Keratinocyte (primary cell): ENCODE data around the gene PLD5. TPM values are rescaled to one million over a fixed set of nuclear protein-coding genes. Genes with fewer than 3 reads are reported as not detected.

ENCODE experiments used
- DNase-seq: peaks from one replicate; pipeline ENCODE4 v3.0.0-alpha.2; 2011; ENCODE audit warnings: low read depth, missing footprints, low spot score
- FAIRE-seq: peaks from 2 replicates; lab custom pipeline; 2011; peaks lifted over from hg19 to GRCh38; lab: Jason Lieb, UNC
- H2AFZ ChIP-seq: 2 replicates; pipeline ENCODE4 v1.6.0; 2012; ENCODE audit warnings: low read length, control low read depth, inconsistent platforms; ENCODE audit not compliant: control insufficient read depth
- H3K27ac ChIP-seq: 2 replicates; pipeline ENCODE4 v1.5.1; 2011; ENCODE audit warnings: low read length; ENCODE audit not compliant: control insufficient read depth, insufficient read depth
- H3K27me3 ChIP-seq: 3 replicates; pipeline ENCODE4 v1.6.0; 2011; ENCODE audit warnings: low read length; ENCODE audit not compliant: control insufficient read depth, insufficient read depth; ENCODE audit errors: extremely low read depth
- H3K36me3 ChIP-seq, 2 experiments: 2 replicates in 1 of 2; 3 replicates in 1 of 2; pipeline ENCODE4 v1.5.1; 2011; ENCODE audit warnings: low read length in 2 of 2, mild to moderate bottlenecking in 1 of 2; ENCODE audit not compliant: control insufficient read depth in 2 of 2, insufficient read depth in 2 of 2; ENCODE audit errors: extremely low read depth in 1 of 2
- H3K4me1 ChIP-seq: 3 replicates; pipeline ENCODE4 v1.5.1; 2011; ENCODE audit warnings: low read length; ENCODE audit not compliant: control insufficient read depth, insufficient read depth; ENCODE audit errors: extremely low read depth
- H3K4me2 ChIP-seq: 3 replicates; pipeline ENCODE4 v1.6.0; 2011; ENCODE audit warnings: low read depth, low read length; ENCODE audit not compliant: control insufficient read depth, insufficient read depth; ENCODE audit errors: extremely low read depth
- H3K4me3 ChIP-seq, 3 experiments: fragments of 200-600 bp in 1 of 3; sonication (generic) in 1 of 3; 2 replicates in 2 of 3; 3 replicates in 1 of 3; pipeline ENCODE4 v1.5.1; 2011 to 2016; ENCODE audit warnings: low read length in 3 of 3, mild to moderate bottlenecking in 3 of 3, control low read depth in 2 of 3, inconsistent platforms in 1 of 3, low read depth in 1 of 3, mixed read lengths in 1 of 3, mixed run types in 1 of 3, moderate library complexity in 1 of 3; ENCODE audit not compliant: control insufficient read depth in 2 of 3, insufficient read depth in 2 of 3; ENCODE audit errors: extremely low read depth in 1 of 3
- H3K79me2 ChIP-seq: 2 replicates; pipeline ENCODE4 v1.6.0; 2012; ENCODE audit warnings: low read length; ENCODE audit not compliant: control insufficient read depth, insufficient read depth
- H3K9ac ChIP-seq: 3 replicates; pipeline ENCODE4 v1.6.0; 2011; ENCODE audit warnings: low read length; ENCODE audit not compliant: control insufficient read depth, insufficient read depth; ENCODE audit errors: extremely low read depth
- H3K9me1 ChIP-seq: 3 replicates; pipeline ENCODE4 v1.6.0; 2011; ENCODE audit warnings: low read length; ENCODE audit not compliant: control insufficient read depth, insufficient read depth; ENCODE audit errors: extremely low read depth
- H3K9me3 ChIP-seq: 2 replicates; pipeline ENCODE4 v1.5.1; 2012; ENCODE audit warnings: low read depth, low read length; ENCODE audit not compliant: control insufficient read depth
- H4K20me1 ChIP-seq: 3 replicates; pipeline ENCODE4 v1.6.0; 2011; ENCODE audit warnings: low read length; ENCODE audit not compliant: control insufficient read depth, insufficient read depth; ENCODE audit errors: extremely low read depth
- EZH2 ChIP-seq: IDR thresholded peaks from one replicate; pipeline ENCODE4 v1.6.1; 2012; ENCODE audit warnings: inconsistent platforms, mild to moderate bottlenecking, low read length, moderate library complexity
- dilution Hi-C: fragments of 300-500 bp; cut with MboI; formaldehyde crosslinking; loops from one replicate; pipeline ENCODE4 v1.7.0; 2020; ENCODE audit warnings: low sequenced_read_pairs; ENCODE audit not compliant: extremely low pct_ligation_motif_present
- polyA plus RNA-seq, 5 experiments: library from polyadenylated mRNA; depleted of rRNA in 3 of 5; stranded (reverse) in 3 of 5; stranded (forward) in 1 of 5; unstranded in 1 of 5; fragments of >200 nt; gene quantifications; 1 replicate in 1 of 5; 2 replicates in 3 of 5; 3 replicates in 1 of 5; pipeline versions ENCODE4 v1.2.1 to v1.2.3, GENCODE V29; 2011 to 2012; ENCODE audit warnings: missing spikeins in 2 of 5, low read depth in 1 of 5, low replicate concordance in 1 of 5
- TF ChIP-seq, protein P1 (sequence below), 3 experiments: IDR thresholded peaks in 1 of 3; conservative IDR thresholded peaks in 1 of 3; optimal IDR thresholded peaks in 1 of 3; 2 replicates in 2 of 3; 3 replicates in 1 of 3; pipeline versions ENCODE3 to v1.5.1; 2011; ENCODE audit warnings: low read length in 3 of 3, mild to moderate bottlenecking in 3 of 3, moderate library complexity in 2 of 3, control low read depth in 1 of 3, inconsistent platforms in 1 of 3; ENCODE audit not compliant: insufficient read depth in 2 of 3; ENCODE audit errors: extremely low read depth in 1 of 3

Gene PLD5
- polyA plus RNA-seq, 1 donor (not counting 4 experiments of a cell fraction or from before 2014, with no cell fraction given) = 7.2 TPM

DNA sequence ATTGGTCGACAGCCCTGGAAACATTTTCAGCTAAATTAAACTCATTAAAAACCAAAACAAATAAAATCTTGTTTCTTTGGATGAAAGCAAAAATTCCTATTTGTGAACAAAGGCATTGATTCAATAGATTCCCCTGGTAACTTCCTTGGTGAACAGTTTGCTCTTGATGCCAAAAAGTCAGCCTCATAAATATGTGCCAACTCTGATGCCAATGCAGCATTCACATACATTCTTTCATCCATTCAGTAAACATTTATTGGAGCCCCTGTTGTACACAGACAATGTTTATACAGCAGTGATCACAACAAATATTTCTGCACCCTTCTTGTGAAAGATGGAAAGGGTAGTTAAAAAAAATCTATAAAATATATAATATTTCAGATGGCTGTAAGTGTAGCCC lies 107.8 kb downstream of the PLD5 start:
- no peaks in the 10 kb centered on the region for H3K79me2 ChIP-seq
- no peaks in the 10 kb centered on the region for H3K9me3 ChIP-seq
- no peaks in the 10 kb centered on the region for H4K20me1 ChIP-seq
- peaks cover 0 to 3% of the 10 kb centered on the region in 2 experiments for H3K36me3 ChIP-seq
- DNase-seq (no peak), FAIRE-seq (no peak)
- TF ChIP-seq, protein P1, sequence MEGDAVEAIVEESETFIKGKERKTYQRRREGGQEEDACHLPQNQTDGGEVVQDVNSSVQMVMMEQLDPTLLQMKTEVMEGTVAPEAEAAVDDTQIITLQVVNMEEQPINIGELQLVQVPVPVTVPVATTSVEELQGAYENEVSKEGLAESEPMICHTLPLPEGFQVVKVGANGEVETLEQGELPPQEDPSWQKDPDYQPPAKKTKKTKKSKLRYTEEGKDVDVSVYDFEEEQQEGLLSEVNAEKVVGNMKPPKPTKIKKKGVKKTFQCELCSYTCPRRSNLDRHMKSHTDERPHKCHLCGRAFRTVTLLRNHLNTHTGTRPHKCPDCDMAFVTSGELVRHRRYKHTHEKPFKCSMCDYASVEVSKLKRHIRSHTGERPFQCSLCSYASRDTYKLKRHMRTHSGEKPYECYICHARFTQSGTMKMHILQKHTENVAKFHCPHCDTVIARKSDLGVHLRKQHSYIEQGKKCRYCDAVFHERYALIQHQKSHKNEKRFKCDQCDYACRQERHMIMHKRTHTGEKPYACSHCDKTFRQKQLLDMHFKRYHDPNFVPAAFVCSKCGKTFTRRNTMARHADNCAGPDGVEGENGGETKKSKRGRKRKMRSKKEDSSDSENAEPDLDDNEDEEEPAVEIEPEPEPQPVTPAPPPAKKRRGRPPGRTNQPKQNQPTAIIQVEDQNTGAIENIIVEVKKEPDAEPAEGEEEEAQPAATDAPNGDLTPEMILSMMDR (optimal IDR thresholded peaks at IDR 0.05 in 1 of 3, IDR thresholded peaks at IDR 0.05 in 1 of 3, conservative IDR thresholded peaks at IDR 0.05 in 1 of 3; ENCODE audit: extremely low read depth in 1 of 3, insufficient read depth in 2 of 3, low read length in 3 of 3) = no peak
- TF ChIP-seq EZH2 = no peak
- H3K9ac ChIP-seq = no peak overlapping the region
- no peak overlapping the region for H3K27ac ChIP-seq
- dilution Hi-C loops = no loop called here
- peaks cover 5% of the 10 kb centered on the region for H3K4me1 ChIP-seq
- H3K27me3 ChIP-seq = no peaks in the 10 kb centered on the region
- H3K9me1 ChIP-seq = no peaks in the 10 kb centered on the region
- no peak overlapping the region for H2AFZ ChIP-seq
- H3K4me3 ChIP-seq = no peak overlapping the region
- no peak overlapping the region for H3K4me2 ChIP-seq

DNA sequence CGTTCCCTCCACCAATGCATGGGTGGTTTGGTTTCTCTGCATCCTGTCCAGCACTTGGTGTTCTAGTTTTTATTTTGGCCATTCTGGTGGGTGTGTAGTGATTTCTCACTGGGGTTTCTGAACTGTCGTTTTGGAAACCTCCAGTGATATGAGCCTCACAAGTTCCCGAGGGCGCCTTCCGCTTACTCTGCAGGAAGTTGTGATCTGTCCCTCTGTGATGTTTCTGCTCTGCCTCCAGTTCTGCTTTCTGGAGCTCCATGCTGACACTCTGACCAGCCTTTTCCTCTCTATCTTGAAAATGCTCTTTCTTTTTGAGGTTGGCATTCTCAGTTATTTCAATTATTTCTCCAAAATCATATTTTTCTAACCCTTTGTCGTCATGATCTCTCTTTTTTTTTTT lies 111.6 kb downstream of the PLD5 start:
- dilution Hi-C loops = no loop called here
- no peak overlapping the region for H3K4me2 ChIP-seq
- no peaks in the 10 kb centered on the region for H3K27me3 ChIP-seq
- H3K4me3 ChIP-seq = no peak overlapping the region
- H3K4me1 ChIP-seq = peaks cover 5% of the 10 kb centered on the region
- H3K9me1 ChIP-seq = no peaks in the 10 kb centered on the region
- peaks cover 0 to 7% of the 10 kb centered on the region in 2 experiments for H3K36me3 ChIP-seq
- H4K20me1 ChIP-seq = no peaks in the 10 kb centered on the region
- peaks cover 2% of the 10 kb centered on the region for H3K9me3 ChIP-seq
- no peak overlapping the region for H3K9ac ChIP-seq
- FAIRE-seq = no peak
- no peaks in the 10 kb centered on the region for H3K79me2 ChIP-seq
- no peak overlapping the region for H2AFZ ChIP-seq
- DNase-seq = no peak
- no peak overlapping the region for H3K27ac ChIP-seq
- TF ChIP-seq EZH2 = no peak
- TF ChIP-seq, protein P1 (optimal IDR thresholded peaks at IDR 0.05 in 1 of 3, IDR thresholded peaks at IDR 0.05 in 1 of 3, conservative IDR thresholded peaks at IDR 0.05 in 1 of 3; ENCODE audit: extremely low read depth in 1 of 3, insufficient read depth in 2 of 3, low read length in 3 of 3) = no peak
